Hepatocyte (in vitro differentiated cells): ENCODE data around the gene EEF1E1. TPM values are rescaled to one million over a fixed set of nuclear protein-coding genes. Genes with fewer than 3 reads are reported as not detected.

ENCODE experiments used
- DNase-seq: peaks from one replicate; pipeline ENCODE4 v3.0.0-alpha.2; 2016; ENCODE audit warnings: low spot score
- H2AFZ ChIP-seq: fragments of 200-600 bp; sonication (generic); 2 replicates; pipeline ENCODE4 v1.6.0; 2016; ENCODE audit warnings: antibody characterized with exemption, mild to moderate bottlenecking
- H3K27ac ChIP-seq: fragments of 200-600 bp; sonication (generic); 2 replicates; pipeline ENCODE4 v1.5.1; 2016; ENCODE audit warnings: mild to moderate bottlenecking
- H3K27me3 ChIP-seq: fragments of 200-600 bp; sonication (generic); 2 replicates; pipeline ENCODE4 v1.6.1; 2016
- H3K36me3 ChIP-seq: fragments of 200-600 bp; sonication (generic); replicated peaks from 2 replicates; pipeline ENCODE4 v1.5.1; 2016; ENCODE audit warnings: low read depth; ENCODE audit not compliant: insufficient read depth
- H3K4me1 ChIP-seq: fragments of 200-600 bp; sonication (generic); 2 replicates; pipeline ENCODE4 v1.5.1; 2016; ENCODE audit warnings: mild to moderate bottlenecking, moderate library complexity; ENCODE audit not compliant: insufficient read depth
- H3K4me2 ChIP-seq: fragments of 200-600 bp; sonication (generic); 2 replicates; pipeline ENCODE4 v1.6.0; 2016
- H3K4me3 ChIP-seq: fragments of 200-600 bp; sonication (generic); 2 replicates; pipeline ENCODE4 v1.5.1; 2016; ENCODE audit warnings: mild to moderate bottlenecking
- H3K79me2 ChIP-seq: fragments of 200-600 bp; sonication (generic); 2 replicates; pipeline ENCODE4 v1.6.0; 2017; ENCODE audit warnings: mild to moderate bottlenecking
- H3K9me2 ChIP-seq: fragments of 200-600 bp; sonication (generic); replicated peaks from 2 replicates; pipeline ENCODE4 v1.6.0; 2017; ENCODE audit warnings: mild to moderate bottlenecking; ENCODE audit not compliant: insufficient read depth
- H3K9me3 ChIP-seq: fragments of 200-600 bp; sonication (generic); 2 replicates; pipeline ENCODE4 v1.5.1; 2016; ENCODE audit warnings: low read depth, mild to moderate bottlenecking
- H4K20me1 ChIP-seq: fragments of 200-600 bp; sonication (generic); 2 replicates; pipeline ENCODE4 v1.6.0; 2016; ENCODE audit warnings: mild to moderate bottlenecking; ENCODE audit not compliant: insufficient read depth, poor library complexity, severe bottlenecking
- CTCF ChIP-seq: fragments of 200-600 bp; sonication (generic); IDR thresholded peaks from 2 replicates; pipeline ENCODE4 v1.5.1; 2016; ENCODE audit warnings: antibody characterized with exemption, mild to moderate bottlenecking; ENCODE audit not compliant: poor library complexity
- EZH2 ChIP-seq: fragments of 200-600 bp; sonication (generic); IDR thresholded peaks from 2 replicates; pipeline ENCODE4 v1.6.1; 2016; ENCODE audit warnings: antibody characterized with exemption, mild to moderate bottlenecking, borderline replicate concordance
- EZH2phosphoT487 ChIP-seq: fragments of 200-600 bp; sonication (generic); IDR thresholded peaks from one replicate; pipeline ENCODE4 v1.6.1; 2018; ENCODE audit warnings: antibody characterized with exemption, mild to moderate bottlenecking, low read depth, moderate library complexity; ENCODE audit not compliant: unreplicated experiment, severe bottlenecking
- WGBS: methylation state at CpG from one replicate; pipeline ENCODE4 v1.1.6; 2016; ENCODE audit warnings: low lambda C conversion rate; ENCODE audit errors: missing lambda C conversion rate; 5-methylcytosine and 5-hydroxymethylcytosine counted together
- polyA plus RNA-seq: library from polyadenylated mRNA; unstranded; fragments of >200 nt; fragmentation: Nextera tagmentation; extraction: Ambion mirVana; gene quantifications from 2 replicates; pipeline ENCODE4 v1.2.1, GENCODE V29; 2016
- total RNA-seq: library from RNA; depleted of rRNA; stranded (reverse); fragments of >200 nt; gene quantifications from 2 replicates; pipeline ENCODE4 v1.2.3, GENCODE V29; 2014

The EEF1E1 gene
- total and polyA plus RNA-seq, 2 experiments from 2014 or later, result 47.8 to 63.4 TPM

DNA sequence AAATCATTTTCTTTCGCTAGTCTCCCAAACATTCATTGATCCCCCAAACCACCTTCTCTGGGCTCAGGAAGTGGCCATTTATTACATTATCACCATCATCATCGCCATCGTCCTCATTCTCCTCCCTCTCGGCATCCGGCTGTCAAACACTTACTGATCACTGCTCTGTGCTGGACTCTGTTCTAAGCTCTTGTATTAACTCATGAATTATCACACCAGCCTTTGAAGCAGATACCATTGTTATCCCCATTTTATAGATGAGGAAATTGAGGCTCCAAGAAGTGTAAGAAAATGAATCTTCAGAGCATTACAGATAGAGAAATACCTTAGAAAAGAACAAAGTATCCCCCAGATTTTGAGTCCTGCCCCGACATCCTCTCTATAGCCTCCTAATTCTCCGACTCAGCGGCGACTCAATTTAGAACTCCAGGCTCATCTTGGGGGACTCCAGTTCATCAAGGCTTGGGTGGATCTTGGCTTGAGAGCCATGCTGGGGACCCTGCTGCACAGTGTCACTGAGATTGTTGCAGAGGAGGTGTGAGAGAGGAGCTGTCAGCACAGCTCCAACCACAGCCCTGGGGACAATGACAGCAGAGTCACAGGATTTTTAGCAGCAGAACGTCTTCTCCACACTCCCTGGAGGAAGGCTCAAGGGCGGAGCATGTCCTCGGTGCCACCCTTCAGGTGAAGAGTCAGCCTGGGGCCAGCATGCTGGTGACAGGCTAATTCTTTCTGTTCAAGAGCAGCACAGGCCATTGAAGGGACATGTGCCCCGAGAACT, 6.6 kb upstream of the EEF1E1 start:
- no peaks in the 10 kb centered on the region for H4K20me1 ChIP-seq
- no peaks in the 10 kb centered on the region for H3K4me1 ChIP-seq
- H3K9me2 ChIP-seq, result no peaks in the 10 kb centered on the region
- TF ChIP-seq EZH2phosphoT487 (no peak), CTCF (no peak), EZH2 (no peak)
- no peaks in the 10 kb centered on the region for H3K36me3 ChIP-seq
- WGBS, result 79% methylated on average over 13 of the region's 13 CpGs
- no peak overlapping the region for H2AFZ ChIP-seq
- no peak for DNase-seq
- H3K4me2 ChIP-seq, result no peak overlapping the region
- H3K4me3 ChIP-seq, result no peak overlapping the region
- H3K27ac ChIP-seq, result no peak overlapping the region
- no peaks in the 10 kb centered on the region for H3K27me3 ChIP-seq
- H3K79me2 ChIP-seq, result no peaks in the 10 kb centered on the region
- no peaks in the 10 kb centered on the region for H3K9me3 ChIP-seq

DNA sequence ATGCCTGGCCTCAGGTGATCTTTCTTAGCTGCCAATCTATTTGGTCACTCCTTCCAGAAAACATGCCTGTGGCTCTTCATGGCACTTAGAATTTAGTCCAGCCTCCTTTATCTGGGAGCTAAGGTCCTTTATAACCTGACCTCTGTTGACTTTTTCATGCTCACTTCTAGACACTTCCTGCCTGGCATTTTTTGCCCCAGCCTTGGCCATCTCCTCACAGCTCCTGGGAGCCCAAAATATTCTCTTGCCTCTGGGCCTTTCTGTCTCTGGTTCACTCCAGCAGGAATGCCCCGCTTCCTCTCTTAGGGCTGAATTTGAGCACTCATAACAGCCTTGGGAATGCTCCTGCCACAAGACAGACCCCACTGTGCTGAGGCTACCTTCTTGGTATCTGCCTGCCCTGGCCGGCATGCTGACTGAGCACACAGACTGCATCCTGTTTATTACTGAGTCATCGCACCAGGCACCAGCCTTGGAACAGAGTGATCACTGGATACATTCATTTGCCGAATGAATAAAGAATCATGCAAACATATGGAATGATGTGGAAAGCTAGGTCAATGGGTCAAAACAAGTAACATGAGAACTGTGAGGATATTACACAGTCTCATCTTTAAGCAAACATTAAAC, 5.8 kb upstream of the EEF1E1 start:
- no peak overlapping the region for H3K4me3 ChIP-seq
- no peak for TF ChIP-seq CTCF
- TF ChIP-seq EZH2phosphoT487, result no peak
- no peak for TF ChIP-seq EZH2
- WGBS, result 76% methylated on average over 4 of the region's 4 CpGs
- H2AFZ ChIP-seq, result no peak overlapping the region
- H3K27ac ChIP-seq, result no peak overlapping the region
- H3K9me3 ChIP-seq, result no peaks in the 10 kb centered on the region
- H3K27me3 ChIP-seq, result no peaks in the 10 kb centered on the region
- no peaks in the 10 kb centered on the region for H3K79me2 ChIP-seq
- H3K9me2 ChIP-seq, result no peaks in the 10 kb centered on the region
- H3K4me1 ChIP-seq, result no peaks in the 10 kb centered on the region
- peak; percentile 12 for DNase-seq
- no peaks in the 10 kb centered on the region for H4K20me1 ChIP-seq
- no peaks in the 10 kb centered on the region for H3K36me3 ChIP-seq
- no peak overlapping the region for H3K4me2 ChIP-seq

- no peak overlapping the region for H3K27ac ChIP-seq
- H2AFZ ChIP-seq, result no peak overlapping the region
Measured at GRCh38 chr6:8105791-8106190, 3.4 kb upstream of the EEF1E1 start.

More at GRCh38 chr6:8105791-8106190, 3.4 kb upstream of the EEF1E1 start:
- H3K36me3 ChIP-seq, result no peaks in the 10 kb centered on the region
- H3K4me1 ChIP-seq, result peaks cover 5% of the 10 kb centered on the region
- peaks cover 10% of the 10 kb centered on the region for H3K79me2 ChIP-seq
- TF ChIP-seq EZH2 (no peak), EZH2phosphoT487 (no peak), CTCF (no peak)
- no peaks in the 10 kb centered on the region for H4K20me1 ChIP-seq
- no peak overlapping the region for H3K4me3 ChIP-seq
- no peak overlapping the region for H3K4me2 ChIP-seq
- no peak for DNase-seq
- H3K9me3 ChIP-seq, result no peaks in the 10 kb centered on the region
- no peaks in the 10 kb centered on the region for H3K9me2 ChIP-seq
- H3K27me3 ChIP-seq, result no peaks in the 10 kb centered on the region
